GM19452 (cell line): Measurements from ENCODE around the gene LPCAT1.

Experiments
- ATAC-seq: cut with Tn5 transposase; IDR thresholded peaks from one replicate; pipeline ENCODE4 v1.9.1; 2021; ENCODE audit not compliant: unreplicated experiment

The LPCAT1 gene

GRCh38 chr5:1446602-1447343 lies 77.0 kb downstream of the LPCAT1 start:
- ATAC-seq = no peak

- ATAC-seq = no peak
Measured at GRCh38 chr5:1445689-1446601, 77.8 kb downstream of the LPCAT1 start.

DNA sequence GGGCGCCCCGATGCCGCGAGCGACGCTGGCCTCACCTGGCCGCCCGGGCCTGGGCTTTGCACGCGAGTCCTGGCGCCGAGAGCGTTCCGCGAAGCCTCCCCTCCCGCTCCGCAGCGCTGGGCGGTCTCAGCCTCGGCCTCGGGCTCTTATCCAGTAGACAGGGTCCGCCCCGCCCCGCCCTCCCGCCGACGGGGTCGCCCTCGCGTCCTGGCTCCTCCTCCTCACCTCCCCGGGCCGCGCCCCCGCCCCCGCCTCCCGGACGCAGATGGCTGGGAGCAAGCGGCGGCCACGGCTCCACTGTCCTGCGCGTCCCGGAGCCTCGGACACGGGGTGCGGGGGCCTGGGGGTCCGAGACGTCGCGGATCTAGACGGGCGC lies 78.5 kb downstream of the LPCAT1 start, which contains the start of gene SLC6A3:
Gene SLC6A3, minus strand, starts transcription at position 128 of the 376 bp plus-strand sequence. CDS start 2,243 bp downstream, outside the sequence.
- no peak for ATAC-seq

DNA sequence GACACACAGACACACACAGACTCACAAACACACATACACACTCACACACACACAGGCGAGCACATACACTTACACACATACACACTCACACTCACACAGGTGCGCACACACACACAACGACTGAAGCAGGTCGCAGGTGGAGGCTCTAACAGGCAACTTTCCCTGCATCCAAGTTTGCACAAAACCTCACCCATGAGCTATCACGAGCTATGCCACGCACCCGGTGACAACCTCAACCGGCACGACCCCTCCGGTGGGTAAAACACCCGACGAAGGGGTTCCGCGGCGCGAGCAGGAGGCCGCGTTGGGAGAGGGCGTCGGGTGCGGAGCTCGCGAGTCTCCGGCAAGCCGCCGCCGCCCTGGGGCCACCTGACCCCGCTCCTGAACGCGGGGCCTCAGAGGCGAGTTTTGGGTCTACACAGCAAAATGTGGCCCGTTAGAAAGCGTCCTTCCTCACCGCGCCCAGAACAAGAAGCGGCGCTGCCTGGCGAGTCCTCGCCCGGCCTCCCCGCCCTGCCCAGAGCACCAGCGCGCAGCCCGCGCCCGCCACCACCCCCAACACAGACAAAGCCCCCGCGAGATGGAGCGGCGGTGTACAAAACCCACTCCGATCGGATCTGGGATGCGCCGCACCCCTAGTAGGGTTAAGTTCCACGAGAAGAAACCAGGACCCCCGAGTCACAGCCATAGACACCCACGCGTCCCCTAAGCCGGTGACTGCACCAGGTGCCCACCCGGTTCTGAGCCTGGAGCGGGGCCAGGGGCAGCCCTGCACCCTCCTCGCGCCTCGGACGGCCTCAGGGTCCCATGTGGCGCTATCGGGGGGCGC lies 79.2 kb downstream of the LPCAT1 start:
- ATAC-seq = no peak

- no peak for ATAC-seq
Measured at GRCh38 chr5:1443991-1444360, 79.8 kb downstream of the LPCAT1 start.

- no peak for ATAC-seq
Measured at GRCh38 chr5:1443171-1443570, 80.6 kb downstream of the LPCAT1 start.

GRCh38 chr5:1442222-1443145 lies 81.3 kb downstream of the LPCAT1 start:
- no peak for ATAC-seq

DNA sequence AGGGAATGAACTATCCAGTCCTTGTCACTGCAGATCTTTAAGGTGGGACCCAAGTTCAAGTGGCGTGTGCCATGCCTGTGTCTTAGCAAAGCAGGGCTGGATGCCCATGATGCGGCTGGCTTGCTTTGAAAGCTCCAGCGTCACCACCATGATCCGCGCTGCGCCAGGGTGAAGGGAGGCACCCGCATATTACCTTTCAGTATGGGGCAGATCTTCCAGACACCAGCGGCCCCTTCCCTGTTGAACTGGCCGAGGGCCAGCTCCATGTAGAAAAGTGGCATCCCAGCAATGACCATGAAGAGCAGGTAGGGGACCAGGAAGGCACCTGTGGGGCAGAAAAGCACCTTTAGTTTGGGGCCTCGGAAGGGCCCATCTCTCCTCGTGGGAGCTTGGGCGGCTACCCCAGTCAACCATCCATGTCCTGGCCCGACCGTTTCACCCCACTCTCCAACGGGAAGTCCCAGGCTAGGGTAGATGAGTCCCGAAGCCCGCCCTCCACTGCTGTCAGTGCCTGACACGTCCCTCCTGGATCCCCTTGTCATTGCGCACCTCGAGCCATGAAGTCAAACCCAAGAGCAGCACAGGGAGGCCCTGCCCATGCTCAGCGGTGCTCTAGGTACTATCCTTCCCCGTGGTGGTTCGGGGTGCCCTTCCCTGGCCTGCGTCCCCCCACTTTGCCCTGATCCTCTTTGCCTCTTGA lies 82.4 kb downstream of the LPCAT1 start:
- no peak for ATAC-seq

DNA sequence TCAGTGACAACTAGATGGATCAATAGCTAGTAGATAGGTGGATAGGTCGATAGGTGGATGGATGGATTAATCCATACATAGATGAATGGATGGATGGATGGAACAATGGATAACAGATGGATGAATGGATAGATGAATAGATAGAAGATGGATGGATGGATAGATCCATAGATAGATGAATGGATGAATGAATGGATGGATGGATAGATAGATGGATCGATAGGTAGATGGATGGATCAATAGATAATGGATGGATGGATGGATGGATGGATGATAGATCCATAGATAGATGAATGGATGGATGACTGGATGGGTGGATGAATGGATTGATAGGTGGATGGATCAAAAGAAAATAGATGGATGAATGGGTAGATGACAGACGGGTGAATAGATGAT lies 83.7 kb downstream of the LPCAT1 start:
- ATAC-seq = no peak

DNA sequence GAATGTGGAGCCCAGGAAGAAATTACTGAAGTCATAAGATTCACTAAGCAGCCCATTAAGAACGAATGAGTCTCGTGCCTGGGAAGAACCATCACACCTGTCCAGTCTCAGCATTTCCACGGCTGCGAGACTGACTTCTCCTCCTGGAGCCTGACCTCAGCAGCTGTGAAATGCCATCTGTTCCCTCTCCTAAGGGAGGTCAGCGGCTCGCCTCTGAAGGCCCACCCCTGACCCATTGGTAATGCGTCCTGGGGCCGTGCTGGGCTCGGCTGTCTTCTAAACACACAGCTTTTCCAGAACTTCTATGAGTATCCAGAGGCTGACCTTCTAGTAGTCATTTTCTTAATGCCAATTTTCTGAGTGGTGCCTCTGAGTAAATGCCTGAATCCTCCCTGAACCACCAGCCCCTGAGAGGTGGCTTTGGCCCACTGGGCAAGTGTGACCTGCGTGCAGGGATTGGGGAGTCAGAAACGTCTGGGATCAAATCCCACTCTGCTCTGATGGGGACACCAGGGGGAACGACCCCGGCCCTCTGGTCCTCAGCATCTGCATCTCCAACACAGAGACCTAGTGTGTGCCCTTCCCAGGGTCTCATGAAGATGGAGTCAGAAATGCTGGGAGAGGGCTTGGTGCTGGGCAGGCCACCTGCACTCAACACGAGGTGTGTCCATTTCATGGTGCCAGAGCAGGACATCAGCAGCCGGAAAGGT lies 84.2 kb downstream of the LPCAT1 start:
- ATAC-seq = no peak

GRCh38 chr5:1438871-1439270 lies 84.9 kb downstream of the LPCAT1 start:
- no peak for ATAC-seq

- ATAC-seq = no peak
Measured at GRCh38 chr5:1437876-1438559, 85.7 kb downstream of the LPCAT1 start.

DNA sequence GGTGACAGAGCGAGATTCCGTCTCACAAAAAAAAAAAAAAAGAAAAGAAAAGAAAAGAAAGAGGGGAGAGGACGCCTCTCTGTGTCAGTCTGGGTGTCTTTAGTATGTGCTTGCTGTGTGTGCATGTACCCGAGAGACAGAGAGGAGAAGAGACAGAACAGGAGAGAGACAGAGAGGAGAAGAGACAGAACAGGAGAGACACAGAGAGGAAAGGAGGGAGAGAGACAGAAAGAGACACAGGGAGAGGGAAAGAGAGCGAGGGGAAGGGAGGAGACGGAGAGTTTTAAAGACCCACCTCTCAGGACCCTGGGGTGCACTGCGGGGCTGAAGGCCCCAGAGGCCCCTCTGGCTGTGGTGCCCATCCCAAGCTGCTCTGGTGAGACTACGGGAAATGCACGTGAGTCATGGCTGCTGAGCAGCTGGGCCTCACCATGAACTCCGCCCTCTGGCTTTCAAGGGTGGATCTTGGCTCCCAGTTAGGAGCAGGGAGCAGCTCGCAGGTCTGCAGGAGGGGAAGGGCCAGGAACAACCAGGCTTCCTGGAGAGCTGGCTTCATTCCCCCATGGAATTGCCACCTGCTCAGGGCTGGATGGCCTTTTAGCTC lies 86.4 kb downstream of the LPCAT1 start:
- ATAC-seq = no peak

DNA sequence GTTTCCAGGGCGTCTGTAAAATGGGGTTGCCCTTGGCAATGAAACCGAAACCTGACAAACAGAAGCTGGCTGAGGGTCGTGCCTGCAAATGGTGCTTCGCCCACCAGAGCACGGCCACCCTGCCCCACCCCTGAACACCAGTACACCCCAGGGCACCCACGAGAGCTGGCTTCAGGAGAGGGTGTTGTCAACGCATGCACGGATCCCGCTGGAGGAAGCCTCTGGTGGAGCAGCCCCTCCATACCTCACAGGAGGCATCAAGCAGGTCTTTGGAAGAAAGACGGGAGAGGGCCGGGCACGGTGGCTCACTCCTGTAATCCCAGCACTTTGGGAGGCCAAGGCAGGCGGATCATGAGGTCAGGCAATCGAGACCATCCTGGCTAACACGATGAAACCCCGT lies 87.1 kb downstream of the LPCAT1 start:
- ATAC-seq = no peak

- no peak for ATAC-seq
Measured at GRCh38 chr5:1436036-1436435, 87.7 kb downstream of the LPCAT1 start.

DNA sequence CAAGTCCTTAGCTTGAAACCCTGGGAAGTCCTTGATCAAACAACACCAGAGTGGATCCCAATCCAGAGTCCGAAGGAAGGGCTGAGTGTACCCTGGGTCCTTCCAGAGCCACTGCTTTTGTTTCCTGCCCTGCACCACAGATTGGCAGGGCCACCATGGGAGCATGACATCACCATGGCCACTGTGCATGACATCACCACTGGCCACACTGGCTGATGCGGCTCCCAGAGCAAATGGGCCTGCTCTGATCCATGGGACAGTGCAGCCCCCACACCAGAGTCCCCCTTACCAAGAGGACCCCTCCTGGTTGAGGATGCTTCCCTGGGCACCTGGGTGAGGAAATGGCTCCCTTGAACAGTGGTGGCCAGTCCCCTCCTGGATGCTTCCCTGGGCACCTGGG lies 88.4 kb downstream of the LPCAT1 start:
- no peak for ATAC-seq

GRCh38 chr5:1432296-1432695 lies 91.5 kb downstream of the LPCAT1 start:
- ATAC-seq = no peak

- no peak for ATAC-seq
Measured at GRCh38 chr5:1431896-1432295, 91.9 kb downstream of the LPCAT1 start.
